GM19397 (cell line): ENCODE results near the gene FAM162B.
"Not testable (repeated sequence)": the region's sequence is repeated elsewhere in the genome, so short reads cannot be mapped to it uniquely, and the experiment has no call there.

ENCODE experiments used
- ATAC-seq: cut with Tn5 transposase; IDR thresholded peaks from one replicate; pipeline ENCODE4 v1.9.1; 2021; ENCODE audit warnings: mild to moderate bottlenecking, moderate library complexity; ENCODE audit not compliant: unreplicated experiment

FAM162B gene

DNA sequence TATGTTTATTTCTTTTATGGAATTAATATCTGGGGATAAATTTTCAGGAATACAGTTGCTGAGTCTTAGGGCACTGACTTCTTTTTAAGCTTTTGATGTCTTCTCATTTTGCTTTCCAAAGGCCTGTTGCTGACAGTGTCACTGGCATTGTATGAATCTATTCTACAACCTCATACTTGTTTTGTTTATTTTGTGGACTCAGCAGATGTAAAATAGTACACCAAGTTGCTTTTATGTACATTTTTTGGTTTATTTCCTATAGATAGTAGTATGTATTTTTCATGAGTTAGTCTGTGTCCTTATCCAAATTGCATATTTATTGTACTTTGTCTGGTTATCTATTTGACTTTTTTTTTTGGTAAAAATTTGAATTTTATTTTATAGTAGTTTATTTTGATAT, 35.0 kb downstream of the FAM162B start:
- no peak for ATAC-seq

DNA sequence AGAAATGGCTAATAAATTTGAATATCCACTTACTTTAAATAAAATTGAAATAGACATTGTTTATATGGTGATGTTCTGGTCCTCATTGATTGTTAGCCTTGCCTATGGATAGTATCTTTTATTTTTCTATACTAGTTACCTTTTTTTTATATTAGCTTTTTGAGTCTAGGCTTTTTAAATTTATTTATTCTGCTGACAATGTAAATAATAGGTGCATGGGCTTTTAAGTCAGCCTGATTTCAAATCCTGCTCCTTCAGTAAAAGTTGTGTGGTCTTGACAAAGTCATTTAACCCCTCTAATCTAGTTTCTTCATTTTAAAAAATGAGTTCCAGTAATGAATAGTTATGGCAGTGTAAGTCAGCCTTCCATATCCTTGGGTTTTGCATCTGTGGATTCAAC, 38.6 kb downstream of the FAM162B start:
- ATAC-seq = no peak

DNA sequence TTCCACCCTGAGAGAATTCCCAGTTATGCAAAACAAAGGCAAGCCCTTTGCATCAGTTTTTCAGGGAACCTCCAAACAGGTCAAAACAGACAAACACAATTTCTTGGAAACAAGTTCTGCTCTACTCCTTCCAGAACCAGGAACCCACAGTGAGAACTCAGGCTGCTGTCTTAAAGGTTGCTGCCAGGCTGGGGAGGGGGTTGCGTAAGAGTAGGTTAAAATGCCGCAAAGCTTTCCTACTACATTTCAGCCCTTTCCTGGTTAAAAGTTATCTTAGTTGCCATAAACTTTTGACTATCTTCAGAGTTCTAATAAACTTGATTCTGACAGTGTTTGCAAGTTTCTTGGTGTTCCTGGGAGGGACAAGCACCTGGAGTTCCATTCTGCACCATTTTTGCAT, 50.8 kb downstream of the FAM162B start:
- no peak for ATAC-seq

GRCh38 chr6:116714296-116714695, 51.2 kb downstream of the FAM162B start:
- no peak for ATAC-seq

DNA sequence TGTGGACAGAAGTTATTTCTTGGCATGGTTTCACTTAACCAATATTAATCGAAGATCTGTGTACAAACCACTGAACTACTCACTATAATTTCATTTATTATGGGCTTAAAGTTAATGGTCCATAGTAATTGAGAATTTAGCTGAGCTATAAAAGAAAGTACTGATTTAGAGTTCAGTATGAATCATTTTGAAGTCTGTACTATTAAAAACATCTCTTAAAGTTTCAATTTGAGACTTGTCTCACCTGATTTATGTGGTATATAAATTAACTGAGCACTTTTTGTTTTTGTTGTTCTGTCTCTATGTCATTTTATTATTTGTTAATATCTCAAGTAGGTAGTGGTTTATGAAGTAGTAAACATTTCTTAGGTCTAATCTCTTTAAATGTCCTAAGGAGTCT, 59.6 kb downstream of the FAM162B start:
- no peak for ATAC-seq

DNA sequence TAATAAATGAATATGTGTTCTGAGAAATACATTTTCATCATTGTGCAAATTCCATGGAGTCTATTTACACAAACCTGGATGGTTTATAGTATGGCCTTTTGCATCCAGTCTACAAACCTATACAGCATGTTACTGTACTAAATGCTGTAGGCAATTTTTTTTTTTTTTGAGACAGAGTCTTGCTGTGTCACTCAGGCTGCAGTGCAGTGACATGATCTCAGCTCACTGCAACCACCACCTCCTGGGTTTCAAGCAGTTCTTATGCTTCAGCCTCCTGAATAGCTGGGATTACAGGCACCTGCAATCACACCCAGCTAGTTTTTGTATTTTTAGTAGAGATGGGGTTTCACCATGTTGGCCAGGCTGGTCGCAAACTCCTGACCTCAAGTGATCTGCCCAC, 61.6 kb downstream of the FAM162B start:
- not testable (repeated sequence) for ATAC-seq
